Progenitor cell of endocrine pancreas (in vitro differentiated cells): ENCODE results near the gene HS6ST3. TPM values are rescaled to one million over a fixed set of nuclear protein-coding genes. Genes with fewer than 3 reads are reported as not detected.

Source experiments
- DNase-seq: peaks from one replicate; pipeline ENCODE4 v3.0.0; 2021; ENCODE audit warnings: low spot score; ENCODE audit not compliant: unreplicated experiment
- H3K27ac Mint-ChIP-seq: 2 replicates; pipeline ENCODE4 v1.8.0; 2021; ENCODE audit warnings: mild to moderate bottlenecking, moderate library complexity, mixed read lengths
- H3K27me3 Mint-ChIP-seq: 2 replicates; pipeline ENCODE4 v1.8.0; 2021; ENCODE audit warnings: mixed read lengths
- H3K36me3 Mint-ChIP-seq: 2 replicates; pipeline ENCODE4 v1.8.0; 2022; ENCODE audit warnings: mixed read lengths; ENCODE audit not compliant: insufficient read depth
- H3K4me1 Mint-ChIP-seq: 2 replicates; pipeline ENCODE4 v1.8.0; 2021; ENCODE audit warnings: low read depth, mixed read lengths
- H3K4me3 Mint-ChIP-seq: 2 replicates; pipeline ENCODE4 v1.8.0; 2021; ENCODE audit warnings: low read depth, mild to moderate bottlenecking, moderate library complexity, mixed read lengths
- H3K9me3 Mint-ChIP-seq: 2 replicates; pipeline ENCODE4 v1.8.0; 2021; ENCODE audit warnings: low read depth, mixed read lengths
- total RNA-seq: library from RNA; stranded (reverse); gene quantifications from 2 replicates; pipeline ENCODE4 v1.2.1, GENCODE V29; 2021
- TF ChIP-seq, protein P1 (sequence below): fragments of 200-600 bp; sonication (generic); IDR thresholded peaks from one replicate; pipeline ENCODE4 v1.5.0; 2021; ENCODE audit warnings: antibody characterized with exemption, mild to moderate bottlenecking; ENCODE audit not compliant: unreplicated experiment

HS6ST3 gene
- total RNA-seq, 1 donor from 2014 or later: 0.84 TPM

DNA sequence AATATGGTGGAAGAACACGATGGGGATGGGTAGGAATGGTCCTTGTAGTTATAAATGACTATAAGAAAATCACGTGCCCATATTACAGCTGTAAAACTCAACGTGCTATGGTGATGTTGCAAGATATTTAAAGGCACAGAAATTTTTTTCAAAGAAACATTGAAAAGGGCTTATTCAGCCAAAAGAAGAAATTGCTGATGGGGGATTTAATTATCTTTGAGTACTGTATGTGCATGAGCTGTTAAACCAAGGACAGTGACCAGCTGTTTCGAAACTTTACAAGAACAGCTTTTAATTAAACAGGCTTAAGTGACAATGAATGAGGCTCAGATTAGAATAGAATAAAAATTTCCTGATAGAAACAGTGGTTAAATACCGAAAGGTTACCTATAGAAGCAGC lies 339.0 kb downstream of the HS6ST3 start:
- Mint-ChIP-seq H3K4me3 (no peak overlapping the region), H3K27ac (no peak overlapping the region), H3K4me1 (no peaks in the 10 kb centered on the region), H3K9me3 (no peaks in the 10 kb centered on the region), H3K36me3 (no peaks in the 10 kb centered on the region), H3K27me3 (peaks cover 3% of the 10 kb centered on the region)
- TF ChIP-seq, protein P1, sequence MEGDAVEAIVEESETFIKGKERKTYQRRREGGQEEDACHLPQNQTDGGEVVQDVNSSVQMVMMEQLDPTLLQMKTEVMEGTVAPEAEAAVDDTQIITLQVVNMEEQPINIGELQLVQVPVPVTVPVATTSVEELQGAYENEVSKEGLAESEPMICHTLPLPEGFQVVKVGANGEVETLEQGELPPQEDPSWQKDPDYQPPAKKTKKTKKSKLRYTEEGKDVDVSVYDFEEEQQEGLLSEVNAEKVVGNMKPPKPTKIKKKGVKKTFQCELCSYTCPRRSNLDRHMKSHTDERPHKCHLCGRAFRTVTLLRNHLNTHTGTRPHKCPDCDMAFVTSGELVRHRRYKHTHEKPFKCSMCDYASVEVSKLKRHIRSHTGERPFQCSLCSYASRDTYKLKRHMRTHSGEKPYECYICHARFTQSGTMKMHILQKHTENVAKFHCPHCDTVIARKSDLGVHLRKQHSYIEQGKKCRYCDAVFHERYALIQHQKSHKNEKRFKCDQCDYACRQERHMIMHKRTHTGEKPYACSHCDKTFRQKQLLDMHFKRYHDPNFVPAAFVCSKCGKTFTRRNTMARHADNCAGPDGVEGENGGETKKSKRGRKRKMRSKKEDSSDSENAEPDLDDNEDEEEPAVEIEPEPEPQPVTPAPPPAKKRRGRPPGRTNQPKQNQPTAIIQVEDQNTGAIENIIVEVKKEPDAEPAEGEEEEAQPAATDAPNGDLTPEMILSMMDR: no peak
- no peak for DNase-seq

DNA sequence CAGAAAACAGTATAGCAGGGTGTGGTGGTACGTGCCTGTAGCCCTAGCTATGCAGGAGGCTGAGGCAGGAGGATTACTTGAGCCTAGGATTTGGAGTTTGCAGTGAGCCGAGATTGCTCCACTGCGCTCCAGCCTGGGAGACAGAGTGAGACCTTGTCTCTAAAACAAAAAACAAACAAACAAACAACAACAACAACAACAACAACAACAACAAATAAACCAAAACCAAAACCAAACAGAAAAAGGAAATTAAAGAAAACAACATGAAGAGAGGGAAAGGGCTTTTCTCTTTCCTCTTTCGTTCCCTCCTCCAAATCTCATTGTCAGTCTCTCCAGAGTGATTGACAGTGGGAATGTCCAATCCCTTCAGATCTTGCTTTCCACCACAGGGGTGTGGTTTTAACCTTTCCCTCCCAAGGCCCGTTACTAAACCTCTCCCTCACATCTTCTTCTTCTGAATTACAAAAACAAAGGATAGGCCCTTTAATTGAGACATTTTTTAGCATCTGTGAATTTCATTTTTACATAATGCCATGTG lies 341.2 kb downstream of the HS6ST3 start:
- H3K36me3 Mint-ChIP-seq: no peaks in the 10 kb centered on the region
- no peak overlapping the region for H3K4me3 Mint-ChIP-seq
- no peaks in the 10 kb centered on the region for H3K4me1 Mint-ChIP-seq
- peaks cover 3% of the 10 kb centered on the region for H3K27me3 Mint-ChIP-seq
- H3K9me3 Mint-ChIP-seq: no peaks in the 10 kb centered on the region
- TF ChIP-seq, protein P1: no peak
- DNase-seq: no peak
- H3K27ac Mint-ChIP-seq: no peak overlapping the region

DNA sequence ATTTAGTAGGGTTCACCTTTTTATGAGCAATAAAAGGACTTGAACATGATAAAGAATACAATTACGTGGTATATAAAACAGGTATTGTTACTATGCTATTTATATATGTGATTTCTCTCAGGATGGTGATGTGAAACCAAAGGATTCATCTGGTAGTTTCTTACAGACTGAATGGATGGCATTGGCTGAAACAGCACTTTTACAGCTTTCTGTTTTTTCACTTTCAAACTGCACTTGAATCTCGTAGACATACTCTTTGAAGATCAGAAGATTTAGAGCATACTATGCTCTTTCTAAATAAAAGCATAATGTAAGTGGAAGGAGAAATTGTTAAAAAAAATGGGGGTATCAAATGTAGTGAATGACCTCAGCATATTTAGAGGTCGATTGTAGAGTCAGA lies 354.8 kb downstream of the HS6ST3 start:
- H3K27ac Mint-ChIP-seq: no peak overlapping the region
- no peak for DNase-seq
- no peak overlapping the region for H3K4me3 Mint-ChIP-seq
- no peaks in the 10 kb centered on the region for H3K4me1 Mint-ChIP-seq
- H3K36me3 Mint-ChIP-seq: no peaks in the 10 kb centered on the region
- H3K9me3 Mint-ChIP-seq: no peaks in the 10 kb centered on the region
- TF ChIP-seq, protein P1: no peak
- H3K27me3 Mint-ChIP-seq: no peaks in the 10 kb centered on the region

DNA sequence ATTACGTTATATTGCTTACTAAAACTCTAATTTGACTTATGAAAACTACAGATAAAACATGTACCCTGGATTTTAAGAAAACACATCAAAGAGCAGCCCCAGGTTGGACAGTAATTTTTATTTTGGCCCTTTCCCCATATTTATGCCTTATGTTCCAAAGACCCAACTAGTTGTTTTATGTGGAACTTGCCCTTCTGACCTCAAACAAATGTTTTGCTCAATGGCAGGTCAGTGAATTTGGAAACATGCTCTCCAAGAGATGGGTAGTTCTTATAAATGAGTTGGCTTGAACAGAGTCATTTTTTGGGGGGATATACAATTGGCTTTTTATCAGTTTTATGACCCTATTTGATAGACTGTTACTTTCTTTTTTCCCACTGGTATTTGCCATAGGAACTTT lies 360.0 kb downstream of the HS6ST3 start:
- DNase-seq: no peak
- H3K27ac Mint-ChIP-seq: no peak overlapping the region
- no peaks in the 10 kb centered on the region for H3K36me3 Mint-ChIP-seq
- no peak overlapping the region for H3K4me3 Mint-ChIP-seq
- H3K27me3 Mint-ChIP-seq: peaks cover 7% of the 10 kb centered on the region
- no peaks in the 10 kb centered on the region for H3K4me1 Mint-ChIP-seq
- TF ChIP-seq, protein P1: no peak
- no peaks in the 10 kb centered on the region for H3K9me3 Mint-ChIP-seq

DNA sequence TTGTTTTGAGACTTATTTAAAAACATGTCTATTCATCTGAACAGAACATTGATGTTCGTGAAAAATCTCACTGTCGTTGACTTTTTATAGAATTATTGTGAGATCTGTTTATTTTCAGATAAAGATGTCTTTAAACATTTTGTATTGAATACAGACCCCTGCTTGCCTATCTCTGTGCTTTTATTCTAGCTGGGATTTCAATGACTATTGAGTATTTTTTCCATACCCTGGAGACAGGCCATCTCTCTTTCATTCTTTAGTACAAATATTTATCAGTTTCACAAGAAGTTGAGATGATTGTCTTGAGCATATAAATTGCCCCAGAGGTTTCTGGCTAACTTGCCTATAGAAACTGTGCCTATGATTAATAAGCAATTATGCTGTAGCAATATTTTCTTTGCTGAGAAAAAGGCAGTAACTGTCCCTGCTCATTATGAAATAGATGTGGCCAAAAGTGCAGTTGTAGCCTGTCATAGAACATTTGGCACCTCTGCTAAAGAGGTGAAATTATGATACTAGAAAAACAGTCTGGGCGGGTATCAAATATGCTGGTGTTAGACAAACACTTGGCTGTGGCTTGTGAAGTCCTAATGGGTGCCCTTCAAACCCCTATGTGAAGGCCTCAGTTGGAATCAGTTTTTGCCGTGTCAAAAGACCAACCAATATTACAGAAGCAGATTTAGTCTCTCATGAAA lies 360.6 kb downstream of the HS6ST3 start:
- TF ChIP-seq, protein P1: no peak
- Mint-ChIP-seq H3K27ac (no peak overlapping the region), H3K36me3 (no peaks in the 10 kb centered on the region), H3K27me3 (peaks cover 7% of the 10 kb centered on the region), H3K4me3 (no peak overlapping the region), H3K9me3 (no peaks in the 10 kb centered on the region), H3K4me1 (no peaks in the 10 kb centered on the region)
- DNase-seq: no peak
